Choroid plexus epithelial cell (primary cell): ENCODE measurements around the gene ETV1.

ENCODE experiments used
- DNase-seq: peaks from one replicate; pipeline ENCODE4 v3.0.0-alpha.2; 2010; ENCODE audit warnings: low read depth
- H3K4me3 ChIP-seq: 2 replicates; pipeline ENCODE4 v1.5.1; 2011; ENCODE audit warnings: low read depth, mild to moderate bottlenecking, control low read depth, low read length, moderate library complexity
- CTCF ChIP-seq: conservative IDR thresholded peaks from 2 replicates; pipeline ENCODE4 v1.5.1; 2011; ENCODE audit warnings: low read depth, mild to moderate bottlenecking, control low read depth, inconsistent platforms, low read length, moderate library complexity

ETV1 gene

GRCh38 chr7:13904007-13904406 lies 85.5 kb downstream of the ETV1 start:
- H3K4me3 ChIP-seq: no peak overlapping the region
- no peak for TF ChIP-seq CTCF
- peak; percentile 76 for DNase-seq

- H3K4me3 ChIP-seq: no peak overlapping the region
- no peak for TF ChIP-seq CTCF
- DNase-seq: no peak
Measured at GRCh38 chr7:13901577-13901976, 87.9 kb downstream of the ETV1 start.

- no peak for DNase-seq
- no peak overlapping the region for H3K4me3 ChIP-seq
- TF ChIP-seq CTCF: no peak
Measured at GRCh38 chr7:13898957-13899670, 90.4 kb downstream of the ETV1 start.

- TF ChIP-seq CTCF: no peak
- DNase-seq: peak; percentile 23
- no peak overlapping the region for H3K4me3 ChIP-seq
Measured at GRCh38 chr7:13897819-13898218, 91.6 kb downstream of the ETV1 start.

- no peak for DNase-seq
- TF ChIP-seq CTCF: no peak
- H3K4me3 ChIP-seq: no peak overlapping the region
Measured at GRCh38 chr7:13894954-13895353, 94.5 kb downstream of the ETV1 start.

GRCh38 chr7:13894377-13894776 lies 95.1 kb downstream of the ETV1 start:
- no peak overlapping the region for H3K4me3 ChIP-seq
- no peak for DNase-seq
- TF ChIP-seq CTCF: no peak

GRCh38 chr7:13890793-13891192 lies 98.7 kb downstream of the ETV1 start:
- no peak for TF ChIP-seq CTCF
- DNase-seq: no peak
- no peak overlapping the region for H3K4me3 ChIP-seq
